Cardiac septum (tissue), 1 donor: ENCODE data around the gene ANK3. TPM values are rescaled to one million over a fixed set of nuclear protein-coding genes. Genes with fewer than 3 reads are reported as not detected.

ENCODE experiments used
- DNase-seq: peaks from one replicate; pipeline ENCODE4 v3.0.0-alpha.2; 2020; ENCODE audit warnings: low spot score
- intact Hi-C: fragments of 100-400 bp; cut with DNase I; formaldehyde crosslinking; loops from one replicate; pipeline ENCODE4 v1.14.0; 2022
- total RNA-seq: library from RNA; stranded (reverse); fragmentation: NEBNext Ultra II Directional; extraction: Animal tissue kit (Norgen Biotek cat#: 25700); gene quantifications from one replicate; pipeline ENCODE4 v1.2.1, GENCODE V29; 2021
- donor health status: DM: no; HTN: no; CAD: no.

Gene ANK3
- total RNA-seq, 1 donor from 2014 or later = 173 TPM

- intact Hi-C loops = loop anchor here (1.0 to 5.0 kb wide), 2 partner anchors 41 to 53 kb away; no protein-coding TSS in a partner anchor
- peak; percentile 79 for DNase-seq
Measured at GRCh38 chr10:60353519-60354258, 36.0 kb downstream of the ANK3 start.

- intact Hi-C loops = loop anchor here (5.0 kb wide), 1 partner anchor 40 kb away; no protein-coding TSS in a partner anchor
- DNase-seq = no peak
Measured at GRCh38 chr10:60352105-60352504, 37.6 kb downstream of the ANK3 start.

- intact Hi-C loops = loop anchor here (5.0 kb wide), 1 partner anchor 39 kb away; no protein-coding TSS in a partner anchor
- DNase-seq = no peak
Measured at GRCh38 chr10:60351191-60351853, 38.4 kb downstream of the ANK3 start.

GRCh38 chr10:60350400-60350799, 39.3 kb downstream of the ANK3 start:
- DNase-seq = no peak
- intact Hi-C loops = loop anchor here (5.0 kb wide), 1 partner anchor 38 kb away; no protein-coding TSS in a partner anchor

GRCh38 chr10:60349426-60349825, 40.2 kb downstream of the ANK3 start:
- intact Hi-C loops = no loop called here

GRCh38 chr10:60348982-60349381, 40.7 kb downstream of the ANK3 start:
- intact Hi-C loops = no loop called here
- no peak for DNase-seq

More at GRCh38 chr10:60349426-60349825, 40.2 kb downstream of the ANK3 start:
- DNase-seq = no peak

GRCh38 chr10:60347270-60347669, 42.4 kb downstream of the ANK3 start:
- DNase-seq = no peak

GRCh38 chr10:60346661-60347060, 43.0 kb downstream of the ANK3 start:
- DNase-seq = no peak

More at GRCh38 chr10:60347270-60347669, 42.4 kb downstream of the ANK3 start:
- intact Hi-C loops = no loop called here

GRCh38 chr10:60343254-60343653, 46.4 kb downstream of the ANK3 start:
- intact Hi-C loops = no loop called here
- no peak for DNase-seq

More at GRCh38 chr10:60346661-60347060, 43.0 kb downstream of the ANK3 start:
- intact Hi-C loops = no loop called here

- intact Hi-C loops = no loop called here
- DNase-seq = no peak
Measured at GRCh38 chr10:60341969-60342368, 47.7 kb downstream of the ANK3 start.

GRCh38 chr10:60340973-60341372, 48.7 kb downstream of the ANK3 start:
- DNase-seq = no peak
- intact Hi-C loops = no loop called here

GRCh38 chr10:60339757-60340156, 49.9 kb downstream of the ANK3 start:
- no peak for DNase-seq
- intact Hi-C loops = no loop called here

GRCh38 chr10:60338786-60339185, 50.9 kb downstream of the ANK3 start:
- DNase-seq = no peak
- intact Hi-C loops = no loop called here

GRCh38 chr10:60338002-60338564, 51.6 kb downstream of the ANK3 start:
- DNase-seq = no peak
- intact Hi-C loops = no loop called here

- DNase-seq = no peak
- intact Hi-C loops = no loop called here
Measured at GRCh38 chr10:60336901-60337630, 52.6 kb downstream of the ANK3 start.

GRCh38 chr10:60335708-60336107, 54.0 kb downstream of the ANK3 start:
- no peak for DNase-seq
- intact Hi-C loops = no loop called here

- DNase-seq = no peak
Measured at GRCh38 chr10:60334991-60335390, 54.7 kb downstream of the ANK3 start.

GRCh38 chr10:60332371-60332770, 57.3 kb downstream of the ANK3 start:
- intact Hi-C loops = no loop called here
- DNase-seq = no peak

More at GRCh38 chr10:60334991-60335390, 54.7 kb downstream of the ANK3 start:
- intact Hi-C loops = no loop called here

- DNase-seq = no peak
- intact Hi-C loops = no loop called here
Measured at GRCh38 chr10:60331886-60332285, 57.8 kb downstream of the ANK3 start.

GRCh38 chr10:60323162-60323561, 66.5 kb downstream of the ANK3 start:
- DNase-seq = no peak
- intact Hi-C loops = no loop called here
